Suprapubic skin (tissue), 4 donors: ENCODE results near the gene CCNQ.

Source experiments
- POLR2A ChIP-seq, 2 donors: fragments of 450-650 bp; IDR thresholded peaks; one replicate each; pipeline ENCODE4 v1.6.1; 2017; ENCODE audit warnings: antibody characterized with exemption in 2 of 2, mild to moderate bottlenecking in 2 of 2, moderate library complexity in 2 of 2
- POLR2AphosphoS5 ChIP-seq, 3 donors: sonication (generic); formaldehyde crosslinking; IDR thresholded peaks; one replicate each; pipeline ENCODE4 v1.6.1; 2017; ENCODE audit warnings: antibody characterized with exemption in 3 of 3
- TF ChIP-seq, protein P1 (sequence below), 2 donors: fragments of 200-600 bp in 1 of 2; fragments of 450-650 bp in 1 of 2; sonication (generic) in 1 of 2; IDR thresholded peaks; one replicate each; pipeline ENCODE4 v1.5.1; 2016 to 2019; ENCODE audit warnings: antibody characterized with exemption in 2 of 2, mild to moderate bottlenecking in 1 of 2, moderate library complexity in 1 of 2

GRCh38 chrX:153642051-153642654 lies 43.2 kb upstream of the CCNQ start:
- TF ChIP-seq, protein P1, sequence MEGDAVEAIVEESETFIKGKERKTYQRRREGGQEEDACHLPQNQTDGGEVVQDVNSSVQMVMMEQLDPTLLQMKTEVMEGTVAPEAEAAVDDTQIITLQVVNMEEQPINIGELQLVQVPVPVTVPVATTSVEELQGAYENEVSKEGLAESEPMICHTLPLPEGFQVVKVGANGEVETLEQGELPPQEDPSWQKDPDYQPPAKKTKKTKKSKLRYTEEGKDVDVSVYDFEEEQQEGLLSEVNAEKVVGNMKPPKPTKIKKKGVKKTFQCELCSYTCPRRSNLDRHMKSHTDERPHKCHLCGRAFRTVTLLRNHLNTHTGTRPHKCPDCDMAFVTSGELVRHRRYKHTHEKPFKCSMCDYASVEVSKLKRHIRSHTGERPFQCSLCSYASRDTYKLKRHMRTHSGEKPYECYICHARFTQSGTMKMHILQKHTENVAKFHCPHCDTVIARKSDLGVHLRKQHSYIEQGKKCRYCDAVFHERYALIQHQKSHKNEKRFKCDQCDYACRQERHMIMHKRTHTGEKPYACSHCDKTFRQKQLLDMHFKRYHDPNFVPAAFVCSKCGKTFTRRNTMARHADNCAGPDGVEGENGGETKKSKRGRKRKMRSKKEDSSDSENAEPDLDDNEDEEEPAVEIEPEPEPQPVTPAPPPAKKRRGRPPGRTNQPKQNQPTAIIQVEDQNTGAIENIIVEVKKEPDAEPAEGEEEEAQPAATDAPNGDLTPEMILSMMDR (IDR thresholded peaks at IDR 0.05) = no peak
- TF ChIP-seq POLR2AphosphoS5 (IDR thresholded peaks at IDR 0.05) (no peak), POLR2A (IDR thresholded peaks at IDR 0.05) (no peak)
